GM03348 (cell line): ENCODE data around the gene DHDH.
"Not testable (repeated sequence)": the region's sequence is repeated elsewhere in the genome, so short reads cannot be mapped to it uniquely, and the experiment has no call there.

Source experiments
- DNase-seq: peaks from one replicate; pipeline ENCODE4 v3.0.0; 2012; ENCODE audit warnings: low spot score

DHDH gene

GRCh38 chr19:48933382-48933932 lies at the start of gene DHDH:
Gene DHDH, plus strand, starts transcription at chr19:48933699. Its CDS starts 23 bp downstream, at chr19:48933722.
- DNase-seq = peak; percentile 72

GRCh38 chr19:48883726-48884125 lies 49.8 kb upstream of the DHDH start:
- no peak for DNase-seq

GRCh38 chr19:48887861-48888612 lies 45.5 kb upstream of the DHDH start:
- no peak for DNase-seq

- not testable (repeated sequence) for DNase-seq
These were observed 44.0 kb upstream of the DHDH start for GRCh38 chr19:48889496-48889895.

- no peak for DNase-seq
These were observed 42.9 kb upstream of the DHDH start for GRCh38 chr19:48890551-48890950.

- DNase-seq = no peak
These were observed 38.3 kb upstream of the DHDH start for GRCh38 chr19:48895226-48895625.

- DNase-seq = peak; percentile 84
These were observed 37.2 kb upstream of the DHDH start for GRCh38 chr19:48896191-48896720.

- DNase-seq = no peak
These were observed 36.3 kb upstream of the DHDH start for GRCh38 chr19:48897181-48897580.

- not testable (repeated sequence) for DNase-seq
These were observed 34.1 kb upstream of the DHDH start for GRCh38 chr19:48899386-48899749.

- peak; percentile 99 for DNase-seq
These were observed 33.6 kb upstream of the DHDH start, which contains the start of gene NUCB1 for GRCh38 chr19:48899781-48900476. Gene NUCB1, plus strand, starts transcription at chr19:48900312. Its CDS starts 485 bp downstream, at chr19:48900797.

GRCh38 chr19:48900477-48901406 lies 32.8 kb upstream of the DHDH start:
- DNase-seq = peak; percentile 57

GRCh38 chr19:48902291-48902690 lies 31.2 kb upstream of the DHDH start:
- DNase-seq = not testable (repeated sequence)

GRCh38 chr19:48903788-48904187 lies 29.7 kb upstream of the DHDH start:
- not testable (repeated sequence) for DNase-seq

- no peak for DNase-seq
These were observed 27.8 kb upstream of the DHDH start for GRCh38 chr19:48905664-48906063.

- no peak for DNase-seq
These were observed 27.2 kb upstream of the DHDH start for GRCh38 chr19:48906324-48906723.

- DNase-seq = no peak
These were observed 25.8 kb upstream of the DHDH start for GRCh38 chr19:48907671-48908070.

- not testable (repeated sequence) for DNase-seq
These were observed 23.9 kb upstream of the DHDH start for GRCh38 chr19:48909424-48910077.

- DNase-seq = no peak
These were observed 22.7 kb upstream of the DHDH start for GRCh38 chr19:48910803-48911202.

- DNase-seq = no peak
These were observed 20.2 kb upstream of the DHDH start for GRCh38 chr19:48913114-48913889.

GRCh38 chr19:48914181-48914580 lies 19.3 kb upstream of the DHDH start:
- DNase-seq = no peak
